DND-41 (cell line): ENCODE data around the gene GRM5.

Experiments used
- EZH2 ChIP-seq: IDR thresholded peaks from 3 replicates; pipeline ENCODE4 v1.6.1; 2012; ENCODE audit warnings: borderline replicate concordance, low read depth, mild to moderate bottlenecking, moderate library complexity, low read length, inconsistent platforms; ENCODE audit not compliant: severe bottlenecking
- TF ChIP-seq, protein P1 (sequence below): IDR thresholded peaks from 2 replicates; pipeline ENCODE4 v1.5.1; 2012; ENCODE audit warnings: borderline replicate concordance, low read length, moderate library complexity, mild to moderate bottlenecking; ENCODE audit not compliant: poor library complexity, severe bottlenecking; ENCODE audit errors: extremely low read depth

DNA sequence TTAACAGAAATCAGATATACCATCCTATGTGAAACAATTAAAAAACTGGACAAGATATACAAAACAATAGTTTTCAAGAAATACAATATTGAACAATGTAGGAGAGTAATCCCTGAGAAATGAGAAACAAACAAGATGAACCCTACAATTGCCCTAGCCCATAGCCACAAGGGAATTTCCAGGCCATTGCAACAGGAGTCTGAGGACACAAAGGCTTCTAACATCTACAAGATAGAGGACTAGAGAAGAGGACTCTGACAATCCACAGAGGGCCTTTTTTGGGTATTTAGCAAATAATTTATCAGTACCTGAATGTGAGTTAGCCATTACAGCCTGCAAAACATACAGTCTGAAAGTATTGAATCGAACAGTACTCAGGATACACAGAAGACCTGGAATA lies 251.7 kb downstream of the GRM5 start:
- TF ChIP-seq, protein P1, sequence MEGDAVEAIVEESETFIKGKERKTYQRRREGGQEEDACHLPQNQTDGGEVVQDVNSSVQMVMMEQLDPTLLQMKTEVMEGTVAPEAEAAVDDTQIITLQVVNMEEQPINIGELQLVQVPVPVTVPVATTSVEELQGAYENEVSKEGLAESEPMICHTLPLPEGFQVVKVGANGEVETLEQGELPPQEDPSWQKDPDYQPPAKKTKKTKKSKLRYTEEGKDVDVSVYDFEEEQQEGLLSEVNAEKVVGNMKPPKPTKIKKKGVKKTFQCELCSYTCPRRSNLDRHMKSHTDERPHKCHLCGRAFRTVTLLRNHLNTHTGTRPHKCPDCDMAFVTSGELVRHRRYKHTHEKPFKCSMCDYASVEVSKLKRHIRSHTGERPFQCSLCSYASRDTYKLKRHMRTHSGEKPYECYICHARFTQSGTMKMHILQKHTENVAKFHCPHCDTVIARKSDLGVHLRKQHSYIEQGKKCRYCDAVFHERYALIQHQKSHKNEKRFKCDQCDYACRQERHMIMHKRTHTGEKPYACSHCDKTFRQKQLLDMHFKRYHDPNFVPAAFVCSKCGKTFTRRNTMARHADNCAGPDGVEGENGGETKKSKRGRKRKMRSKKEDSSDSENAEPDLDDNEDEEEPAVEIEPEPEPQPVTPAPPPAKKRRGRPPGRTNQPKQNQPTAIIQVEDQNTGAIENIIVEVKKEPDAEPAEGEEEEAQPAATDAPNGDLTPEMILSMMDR: no peak
- no peak for TF ChIP-seq EZH2
